DMS53 treated with DMSO at 0.1 percent for 48 hours (cell line): ENCODE data around the gene KCNJ15.

Experiments used
- DNase-seq: peaks from one replicate; lab custom pipeline; 2025; ENCODE audit not compliant: unreplicated experiment; lab: John Stamatoyannopoulos, UW

Gene KCNJ15

DNA sequence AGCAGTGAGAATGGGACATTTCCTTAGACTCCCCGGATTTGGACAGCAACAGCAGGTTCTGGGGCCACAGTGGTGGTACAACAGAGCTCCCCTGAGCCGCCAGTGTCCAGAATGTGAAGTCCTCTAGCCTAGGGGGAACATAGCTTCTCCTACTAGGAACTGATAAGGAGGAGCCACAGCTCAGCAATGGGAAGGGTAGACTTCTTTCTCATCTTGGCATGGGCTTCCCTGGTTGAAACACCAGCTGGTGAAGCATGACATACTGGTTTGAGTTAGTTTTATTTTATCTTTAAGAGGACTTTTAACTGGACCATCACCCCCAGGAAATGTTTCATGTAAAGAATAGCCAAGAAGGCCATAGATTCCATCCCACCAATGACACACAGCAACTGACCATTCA is 68.4 kb downstream of the KCNJ15 start:
- no peak for DNase-seq

DNA sequence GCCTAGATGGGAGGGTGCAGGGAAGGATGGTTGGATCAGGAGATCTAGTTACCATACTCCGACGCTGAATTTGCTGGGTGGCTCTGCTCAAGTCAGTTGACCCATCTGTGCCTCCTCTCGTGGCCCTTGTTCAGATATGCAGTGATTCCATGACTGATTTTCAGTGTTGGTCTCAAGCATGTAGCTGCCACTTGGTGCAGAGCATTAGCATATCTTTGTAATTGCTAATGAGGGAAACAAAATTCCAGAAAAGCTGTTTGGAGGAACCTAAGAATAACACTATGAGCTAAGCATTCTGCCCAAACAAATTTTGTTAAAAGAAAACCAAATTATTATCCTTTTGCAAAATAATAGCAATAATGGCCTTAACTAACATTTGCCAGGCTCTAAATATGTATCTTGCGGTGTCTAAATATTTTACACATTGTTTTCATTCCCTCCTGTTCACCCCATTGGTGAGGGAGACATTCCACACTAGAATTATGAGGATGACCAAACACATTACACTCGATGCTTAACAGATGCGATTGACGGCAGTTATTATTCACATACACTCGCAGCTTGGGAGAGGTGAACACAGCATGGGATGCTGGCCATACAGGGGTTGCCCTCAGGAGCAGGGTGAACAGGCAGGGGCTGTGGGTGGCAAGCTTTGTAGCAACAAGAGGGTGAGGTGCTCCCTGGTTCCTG is 69.1 kb downstream of the KCNJ15 start:
- no peak for DNase-seq

DNA sequence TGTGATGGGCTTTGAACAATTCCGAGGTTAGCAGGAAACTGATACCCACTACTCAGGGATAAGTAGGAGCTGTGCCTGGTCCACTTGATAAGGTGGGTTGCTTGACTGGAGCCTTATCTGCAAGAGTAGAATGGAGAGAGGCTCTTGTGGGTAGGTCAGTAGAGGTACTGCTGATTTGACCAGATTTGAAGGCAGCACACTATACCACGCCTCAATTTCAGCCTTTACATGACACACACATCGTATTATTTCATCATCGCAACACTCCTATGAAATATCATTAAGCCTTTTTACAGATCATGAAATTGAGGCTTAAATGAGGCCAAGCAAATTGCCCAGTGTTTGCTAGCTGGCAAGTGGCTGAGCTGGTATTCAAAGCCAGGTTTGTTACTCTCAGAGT is 69.6 kb downstream of the KCNJ15 start:
- DNase-seq: no peak

DNA sequence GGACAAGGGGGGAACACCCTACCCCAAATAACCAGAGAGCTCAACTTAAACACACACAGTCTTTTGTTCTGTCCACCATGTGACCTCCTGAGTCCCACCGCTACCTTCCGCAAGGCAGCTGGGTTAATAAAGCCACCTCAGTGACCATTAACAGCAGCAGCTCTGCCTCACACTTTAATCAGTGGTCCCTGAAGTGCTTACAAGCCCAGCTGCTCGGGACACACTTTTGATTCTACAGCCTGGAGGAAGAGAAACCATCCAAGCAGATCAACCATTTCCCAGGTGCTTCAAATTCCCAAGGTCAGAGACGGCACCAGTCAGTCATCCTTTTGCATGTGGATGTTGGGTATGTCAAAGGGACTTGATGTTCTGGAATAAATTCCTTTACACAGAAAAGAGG is 70.1 kb downstream of the KCNJ15 start:
- no peak for DNase-seq

DNA sequence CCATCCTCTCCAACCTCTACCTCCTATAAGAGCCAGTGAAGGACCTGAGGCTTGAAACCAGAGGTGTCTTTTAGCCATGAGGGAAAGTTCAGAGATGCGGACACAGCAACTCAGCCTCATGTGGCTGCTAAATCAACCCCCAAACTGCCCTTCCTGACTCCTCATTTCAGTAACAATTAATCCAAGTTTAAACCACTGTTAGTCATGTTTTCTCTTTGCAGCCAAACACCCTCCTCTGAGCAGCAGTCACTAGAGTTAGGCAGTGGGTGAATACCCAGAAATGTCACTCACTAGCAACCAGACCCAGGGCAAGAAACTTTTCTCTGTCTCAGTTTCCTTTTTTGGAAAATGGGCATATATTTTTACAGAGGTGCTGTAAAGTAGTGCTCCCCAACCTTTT is 71.2 kb downstream of the KCNJ15 start:
- no peak for DNase-seq

DNA sequence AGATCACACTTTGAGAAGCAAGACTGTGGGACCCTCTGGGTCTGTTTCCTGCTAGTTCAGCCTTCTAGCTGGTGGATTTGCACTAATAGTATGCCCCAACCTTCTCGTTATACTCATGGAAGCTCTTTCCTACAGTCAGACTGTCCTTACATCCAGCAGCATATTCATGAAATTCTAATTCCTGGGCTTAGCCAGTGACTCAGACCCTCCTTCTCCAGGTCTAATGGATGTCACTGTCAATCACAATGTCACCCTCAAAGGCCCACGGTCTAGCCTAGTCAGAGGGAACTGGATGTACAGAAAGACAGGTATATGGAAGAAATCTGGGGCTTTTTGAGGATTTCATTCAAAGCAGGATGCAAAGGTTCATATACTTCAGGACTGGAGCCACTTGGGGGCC is 72.4 kb downstream of the KCNJ15 start:
- DNase-seq: no peak

DNA sequence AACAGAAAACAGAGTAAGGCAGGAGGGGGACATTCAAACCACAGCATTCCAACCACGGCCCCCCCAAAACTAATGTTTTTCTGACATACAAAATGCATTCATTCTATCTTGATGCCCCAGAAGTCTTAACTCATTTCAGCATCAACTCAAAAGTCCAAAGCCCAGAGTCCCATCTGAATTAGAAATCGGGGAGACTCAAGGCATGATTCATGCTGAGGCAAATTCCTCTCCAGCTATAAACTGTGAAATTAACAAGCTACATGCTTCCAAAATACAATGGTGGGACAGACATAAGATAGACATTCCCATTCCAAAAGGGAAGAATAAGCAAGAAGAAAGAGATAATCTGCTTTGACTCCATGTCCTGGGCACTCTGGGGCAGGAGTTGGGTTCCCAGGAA is 73.9 kb downstream of the KCNJ15 start:
- no peak for DNase-seq

DNA sequence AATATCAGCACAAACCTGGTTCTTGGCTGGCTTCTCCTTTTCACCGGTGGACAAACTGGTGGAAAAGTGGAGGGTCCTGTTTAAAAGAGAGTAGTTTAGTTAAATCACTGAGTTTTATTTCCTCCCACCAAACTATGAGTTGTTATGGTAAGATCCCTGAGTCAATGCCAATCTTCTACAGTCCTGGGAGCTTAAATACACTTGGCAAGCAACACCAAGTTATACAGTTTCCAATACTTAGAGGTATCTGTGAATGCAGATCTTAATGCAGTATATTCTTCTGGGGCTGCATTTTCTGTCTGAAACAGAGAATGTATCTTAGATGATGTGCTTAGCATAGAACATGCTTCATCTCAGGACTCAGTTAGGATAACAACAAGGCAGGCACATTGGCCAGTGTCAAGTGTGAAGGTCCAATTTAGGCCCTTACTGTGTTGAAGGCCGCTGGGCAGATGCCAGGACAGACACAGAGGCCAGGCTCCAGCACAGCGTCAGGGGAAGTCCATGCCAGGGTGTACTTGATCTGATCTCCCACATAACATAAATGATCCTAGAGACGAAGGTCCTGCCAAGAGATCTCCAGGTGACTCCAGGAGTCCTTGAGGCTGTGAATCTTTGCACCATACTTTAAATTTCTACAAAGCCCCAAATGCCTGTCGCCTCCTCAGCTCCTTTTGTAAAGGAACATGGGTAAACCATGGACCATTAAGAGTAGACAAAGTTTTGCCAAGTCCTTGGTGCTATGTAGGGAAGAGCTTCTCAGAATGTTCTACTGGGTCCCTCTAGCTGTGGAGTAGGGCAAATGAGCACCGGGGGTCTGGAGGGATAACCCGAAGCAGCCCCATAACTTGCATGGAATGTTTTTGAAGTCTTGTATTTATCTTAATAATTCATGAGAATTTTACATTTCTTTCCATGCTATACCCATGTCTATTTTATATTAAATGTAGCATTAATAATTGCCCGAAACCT is 76.8 kb downstream of the KCNJ15 start:
- no peak for DNase-seq

DNA sequence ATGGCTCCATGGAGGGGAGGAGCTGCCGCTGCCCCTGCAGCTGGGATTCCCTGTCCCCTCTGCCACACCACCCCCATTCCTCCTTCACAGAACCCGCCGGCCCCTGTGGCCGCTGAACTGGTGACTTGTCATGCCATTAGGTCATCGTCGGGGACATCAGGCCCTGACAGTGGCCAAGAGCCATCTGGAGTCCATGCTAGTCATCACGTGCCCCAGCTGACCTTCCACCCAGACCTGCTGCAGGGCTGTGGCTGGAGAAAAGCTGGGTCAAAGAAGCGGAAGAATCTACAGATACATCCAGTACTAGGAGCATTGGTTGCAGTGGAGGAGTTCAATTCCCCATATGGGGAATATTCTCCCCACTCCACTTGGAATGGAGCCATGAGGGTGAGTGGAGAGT is 78.1 kb downstream of the KCNJ15 start:
- DNase-seq: no peak

DNA sequence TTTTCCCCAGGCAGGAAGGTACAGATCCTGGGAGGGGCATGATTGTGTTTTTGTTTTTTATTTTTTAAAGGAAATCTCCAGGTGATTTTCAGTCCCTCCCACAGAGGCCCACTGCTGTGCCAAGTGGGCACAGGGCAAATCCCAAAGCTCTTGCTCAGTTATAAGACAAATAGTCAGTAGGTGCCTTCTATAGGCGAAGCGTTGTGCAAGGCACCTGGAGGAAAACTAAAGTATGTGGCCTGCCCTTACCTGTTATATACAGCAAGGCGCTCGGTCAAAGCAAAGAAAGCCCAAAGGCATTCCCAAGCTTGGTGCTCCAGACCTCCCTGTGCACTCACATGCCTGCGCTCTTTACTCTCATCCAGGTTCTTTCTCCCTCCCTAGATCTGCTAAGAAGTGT is 81.0 kb downstream of the KCNJ15 start:
- no peak for DNase-seq

DNA sequence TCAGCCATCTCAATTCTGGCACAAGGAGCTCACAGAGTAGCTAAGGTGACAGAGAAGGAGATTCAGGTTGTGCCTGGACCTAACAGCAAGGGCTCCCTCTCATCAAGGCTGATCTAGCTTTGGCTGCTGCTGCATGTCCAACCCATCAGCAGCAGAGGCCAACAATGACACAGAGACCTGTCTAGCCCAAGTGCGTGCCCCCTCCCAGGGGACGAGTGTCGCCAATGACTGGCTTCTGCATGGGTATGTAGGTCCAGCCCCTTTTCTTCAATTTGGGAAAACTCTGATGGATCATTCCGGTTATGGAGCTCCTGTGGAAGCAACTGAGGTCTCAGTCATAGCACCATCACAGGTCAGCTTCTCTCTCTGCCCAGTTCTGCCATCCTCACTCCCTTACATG is 83.3 kb downstream of the KCNJ15 start:
- DNase-seq: no peak

DNA sequence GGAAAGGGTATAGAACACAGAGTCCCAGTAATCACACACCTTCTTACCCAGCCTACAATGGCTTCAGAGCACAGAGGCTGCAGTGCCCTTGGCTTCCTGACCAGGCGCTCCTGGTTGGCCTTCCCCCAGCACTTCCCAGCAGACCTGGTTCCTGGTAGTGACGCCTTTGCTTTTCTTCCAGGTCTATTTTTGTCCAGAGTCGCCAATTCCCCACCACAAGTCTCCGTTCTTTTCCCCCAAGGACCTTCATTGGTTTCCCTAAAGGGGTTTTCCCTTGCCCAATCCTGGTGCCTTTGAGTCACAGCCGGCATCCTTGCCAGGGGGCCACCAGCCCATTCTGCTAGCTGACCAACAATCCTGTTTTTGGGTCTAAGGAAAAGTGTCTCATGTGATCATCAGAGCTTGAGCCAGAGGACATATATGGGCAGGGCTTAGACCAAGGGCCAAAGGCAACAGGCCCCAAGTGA is 84.8 kb downstream of the KCNJ15 start:
- no peak for DNase-seq

DNA sequence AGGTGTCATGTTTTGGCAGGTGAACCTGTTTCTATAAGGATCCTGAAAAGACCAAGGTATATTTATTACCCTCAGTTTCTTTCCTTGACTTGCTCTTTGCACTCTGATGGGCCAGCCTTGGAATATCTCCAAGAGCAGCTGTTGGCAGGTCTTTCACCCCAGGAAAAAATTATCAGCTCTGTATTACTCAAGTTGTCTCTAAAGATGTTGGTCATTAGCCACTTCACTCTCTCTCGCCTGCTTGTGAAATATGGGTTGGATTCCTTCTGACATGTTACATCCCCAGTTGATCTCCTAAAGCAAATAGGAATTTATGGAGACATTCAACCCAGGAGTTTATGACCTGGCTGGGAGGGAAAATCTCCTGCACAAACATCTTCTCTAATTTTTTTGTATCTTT is 85.9 kb downstream of the KCNJ15 start:
- no peak for DNase-seq

DNA sequence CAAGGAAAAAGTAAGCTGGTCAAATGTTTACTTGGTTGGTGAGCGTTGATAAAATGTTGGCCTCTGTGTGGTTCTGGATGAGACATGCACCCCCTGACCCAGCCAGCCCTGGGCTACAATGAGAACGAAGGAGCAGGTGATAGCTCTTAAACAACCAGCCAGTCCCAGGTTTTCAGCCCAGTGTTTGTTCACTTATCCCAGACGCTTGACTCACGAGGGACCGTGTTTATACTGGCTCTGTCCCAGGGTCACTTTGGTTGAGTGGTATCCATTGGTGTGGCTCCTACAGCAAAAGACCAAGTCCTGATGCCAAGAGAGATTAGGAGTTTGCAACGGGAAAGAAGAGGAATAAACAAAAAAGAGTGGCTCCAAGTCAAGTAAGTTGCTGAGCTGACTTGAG is 86.9 kb downstream of the KCNJ15 start:
- DNase-seq: no peak

DNA sequence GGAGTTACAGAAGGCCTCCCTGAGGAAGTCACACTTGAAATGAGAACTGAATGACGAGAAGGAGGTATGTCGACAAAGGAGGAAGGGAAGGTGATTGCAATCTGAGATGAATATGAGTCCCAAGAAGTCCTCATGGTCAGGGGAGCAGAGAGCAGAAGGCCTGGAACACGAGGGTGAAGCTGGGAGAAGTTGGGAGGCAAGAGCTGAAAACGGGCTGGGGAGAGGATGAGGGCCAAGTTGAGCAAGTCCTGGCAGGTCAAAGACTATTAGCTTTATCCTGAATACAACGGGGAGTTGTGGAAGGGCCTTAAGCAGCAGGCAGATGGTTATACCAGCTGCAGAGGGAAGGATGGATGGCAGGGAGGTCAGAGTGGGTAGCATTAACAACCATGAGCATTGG is 89.5 kb downstream of the KCNJ15 start:
- no peak for DNase-seq

DNA sequence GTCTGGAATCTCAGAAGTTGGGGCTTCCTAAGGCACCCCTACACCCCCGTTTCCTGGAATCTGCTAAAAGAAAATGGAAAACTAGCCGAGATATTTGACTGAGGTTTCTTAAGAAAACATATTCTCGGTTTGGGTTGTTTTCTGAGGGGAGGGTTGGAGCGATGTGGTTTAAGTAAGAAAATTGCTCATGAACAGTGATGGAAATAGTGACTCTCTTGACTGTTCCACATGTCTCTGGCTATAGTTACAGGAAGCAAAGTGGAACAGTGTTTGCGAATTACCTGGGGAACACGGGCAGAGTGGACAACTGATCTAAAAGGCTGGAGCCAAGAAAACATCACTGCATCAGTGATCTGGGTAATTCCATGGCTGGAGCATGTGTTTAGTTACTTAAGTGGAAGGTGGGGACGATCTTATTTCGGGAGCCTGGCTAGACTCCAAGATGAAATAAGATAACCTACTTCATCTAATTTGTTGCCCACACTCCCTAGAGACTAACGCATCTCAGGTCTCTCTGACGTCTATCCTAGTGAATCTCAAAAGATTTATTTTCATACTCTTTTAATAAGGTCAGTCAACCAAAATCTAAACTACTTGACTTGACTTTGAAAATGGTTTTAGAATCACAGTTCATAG is 92.4 kb downstream of the KCNJ15 start:
- no peak for DNase-seq

DNA sequence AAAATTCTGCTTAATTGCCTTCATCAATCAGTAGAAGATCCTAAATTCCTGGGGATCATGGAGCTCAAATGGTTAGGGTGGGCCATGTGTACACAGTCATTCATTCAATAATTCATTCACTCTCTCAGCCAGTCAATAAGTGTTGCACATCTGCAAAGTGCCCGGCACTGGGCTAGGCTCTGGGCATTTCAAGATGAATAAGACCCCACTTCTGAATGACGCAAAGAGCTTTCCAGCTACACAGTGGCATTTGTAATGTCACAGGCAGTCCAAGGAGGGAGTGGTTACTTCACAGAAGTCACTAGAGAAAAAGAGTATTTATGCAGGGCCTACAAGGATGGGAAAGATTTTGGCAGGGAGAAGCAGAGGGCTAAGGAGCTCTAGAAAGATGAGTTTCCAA is 93.2 kb downstream of the KCNJ15 start:
- no peak for DNase-seq

DNA sequence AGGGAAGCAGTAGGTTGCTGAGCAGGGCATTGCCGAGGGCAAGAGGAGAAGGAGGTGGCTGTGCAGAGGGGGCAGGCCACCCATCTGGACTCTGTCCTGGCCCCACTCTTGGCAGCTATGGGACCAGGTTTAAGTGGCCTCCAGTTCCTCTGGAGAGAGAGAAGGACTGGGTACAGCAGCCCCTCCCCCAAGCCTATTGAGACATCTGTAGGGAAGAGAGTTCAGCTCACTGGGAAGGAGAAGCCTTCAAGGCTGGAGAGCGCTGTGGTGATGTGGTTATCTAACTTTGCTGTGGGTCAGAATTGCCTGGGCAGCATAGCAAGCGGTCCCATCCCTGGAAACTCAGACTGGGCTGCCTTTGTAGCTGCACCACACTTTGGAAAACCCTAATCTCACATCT is 93.9 kb downstream of the KCNJ15 start:
- DNase-seq: no peak

DNA sequence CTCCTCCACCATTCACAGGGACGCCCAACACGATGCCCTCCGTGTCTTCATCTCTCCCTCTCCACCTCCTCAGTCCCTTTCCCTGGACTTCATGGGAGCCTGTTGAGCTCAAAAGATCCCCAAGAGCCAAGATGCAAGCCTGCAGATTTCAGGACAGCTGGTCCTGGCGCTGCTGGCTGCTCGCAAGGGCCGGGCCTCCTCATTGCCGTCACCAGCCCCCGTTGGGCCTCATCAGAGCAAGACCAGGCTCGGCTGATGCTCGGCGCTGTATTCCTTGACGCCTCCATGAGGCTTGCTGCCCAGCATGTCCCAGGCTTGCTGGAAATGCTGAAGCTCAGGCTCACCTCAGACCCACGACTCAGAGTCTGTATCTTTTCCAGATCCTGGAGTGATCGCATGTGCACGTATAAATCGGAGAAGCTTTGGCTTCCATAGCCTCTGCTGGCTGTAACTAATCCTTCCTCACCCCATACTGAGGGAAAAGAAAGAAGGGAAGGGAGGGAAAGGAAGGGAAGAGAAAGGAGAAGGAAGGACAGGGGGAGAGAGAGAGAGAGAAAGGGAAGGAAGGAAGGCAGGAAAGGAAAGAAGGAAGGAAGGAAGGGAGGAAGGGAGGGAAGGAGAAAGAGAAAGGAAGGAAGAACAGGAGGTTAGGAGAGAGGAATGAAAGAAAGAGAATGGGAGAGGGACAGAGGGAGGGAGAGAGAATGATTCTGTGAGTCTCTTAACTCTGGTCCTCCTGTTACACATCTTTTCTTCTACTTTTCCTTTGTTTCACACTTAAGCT is 94.6 kb downstream of the KCNJ15 start:
- DNase-seq: no peak

DNA sequence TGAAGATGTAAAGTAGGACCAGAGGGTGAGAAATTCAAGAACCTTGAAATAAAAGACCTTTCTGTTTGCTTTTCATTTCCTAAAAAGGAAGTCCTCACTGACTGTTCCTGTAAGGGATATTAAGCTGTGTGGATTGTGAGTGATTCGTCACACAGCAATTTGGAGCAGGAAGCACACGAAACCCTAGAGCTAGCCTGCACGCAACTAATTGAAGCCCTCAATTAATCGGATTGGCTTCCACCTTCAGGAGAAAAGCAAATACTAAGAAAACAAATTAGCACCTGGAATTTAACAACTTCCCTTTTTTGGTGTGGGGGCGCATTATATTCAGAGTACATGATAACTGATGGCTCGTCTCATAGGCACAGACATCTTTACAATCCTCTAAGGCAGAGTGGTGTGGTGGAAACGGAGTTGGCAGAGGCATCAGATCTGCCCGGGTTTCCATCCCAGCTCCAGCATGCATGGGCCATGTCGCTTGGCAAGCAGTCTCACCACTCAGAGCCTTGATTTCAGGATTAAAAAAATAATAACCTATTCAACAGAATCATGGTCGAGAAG is 95.2 kb downstream of the KCNJ15 start:
- no peak for DNase-seq
